Measurements from ENCODE around the gene TRIM9.

The TRIM9 gene

GRCh38 chr14:51139121-51139681, 44.3 kb upstream of the TRIM9 start:
- H3K9me2 ChIP-seq (replicated peaks; ENCODE audit: insufficient read depth, low read length): no peaks in the 10 kb centered on the region
- H3K9ac ChIP-seq (ENCODE audit: low read length): no peak overlapping the region
- no peak overlapping the region for H3K27ac ChIP-seq (ENCODE audit: low read length)
- no peaks in the 10 kb centered on the region for H3K79me2 ChIP-seq (ENCODE audit: low read length)
- H3K36me3 ChIP-seq (replicated peaks; ENCODE audit: insufficient read depth, low read length): no peaks in the 10 kb centered on the region
- no peak for DNase-seq
- no peak overlapping the region for H3K4me3 ChIP-seq (ENCODE audit: low read length)
- H3K9me3 ChIP-seq (replicated peaks; ENCODE audit: insufficient read depth, low read length): no peaks in the 10 kb centered on the region
- TF ChIP-seq CTCF (IDR thresholded peaks at IDR 0.05; ENCODE audit: low read length): no peak
- no peak for TF ChIP-seq EZH2 (optimal IDR thresholded peaks at IDR 0.05; ENCODE audit: low read depth, low read length)
- no peak for TF ChIP-seq EZH2phosphoT487 (IDR thresholded peaks at IDR 0.05; ENCODE audit: low read length)
- no peaks in the 10 kb centered on the region for H4K20me1 ChIP-seq (ENCODE audit: insufficient read depth, low read length)
- no peak overlapping the region for H3K4me2 ChIP-seq (ENCODE audit: low read depth, low read length)
- H3F3A ChIP-seq (ENCODE audit: insufficient read depth, low read length): no peaks in the 10 kb centered on the region
- no peak overlapping the region for H2AFZ ChIP-seq (ENCODE audit: low read length)
- H3K27me3 ChIP-seq (replicated peaks; ENCODE audit: insufficient read depth, low read length): no peaks in the 10 kb centered on the region
- H3K4me1 ChIP-seq (ENCODE audit: low read length): no peaks in the 10 kb centered on the region

- H3K4me2 ChIP-seq (ENCODE audit: low read depth, low read length): no peak overlapping the region
- no peaks in the 10 kb centered on the region for H3K36me3 ChIP-seq (replicated peaks; ENCODE audit: insufficient read depth, low read length)
- TF ChIP-seq EZH2 (optimal IDR thresholded peaks at IDR 0.05; ENCODE audit: low read depth, low read length): no peak
- no peak for TF ChIP-seq CTCF (IDR thresholded peaks at IDR 0.05; ENCODE audit: low read length)
- no peak for TF ChIP-seq EZH2phosphoT487 (IDR thresholded peaks at IDR 0.05; ENCODE audit: low read length)
- no peak for DNase-seq
- H3K27me3 ChIP-seq (replicated peaks; ENCODE audit: insufficient read depth, low read length): no peaks in the 10 kb centered on the region
- no peak overlapping the region for H3K27ac ChIP-seq (ENCODE audit: low read length)
- no peaks in the 10 kb centered on the region for H3K9me3 ChIP-seq (replicated peaks; ENCODE audit: insufficient read depth, low read length)
- H3K9ac ChIP-seq (ENCODE audit: low read length): no peak overlapping the region
- H3F3A ChIP-seq (ENCODE audit: insufficient read depth, low read length): no peaks in the 10 kb centered on the region
- H3K4me3 ChIP-seq (ENCODE audit: low read length): no peak overlapping the region
- no peaks in the 10 kb centered on the region for H3K79me2 ChIP-seq (ENCODE audit: low read length)
- H4K20me1 ChIP-seq (ENCODE audit: insufficient read depth, low read length): no peaks in the 10 kb centered on the region
- H3K4me1 ChIP-seq (ENCODE audit: low read length): no peaks in the 10 kb centered on the region
- H2AFZ ChIP-seq (ENCODE audit: low read length): no peak overlapping the region
- no peaks in the 10 kb centered on the region for H3K9me2 ChIP-seq (replicated peaks; ENCODE audit: insufficient read depth, low read length)
Measured at GRCh38 chr14:51138404-51139103, 43.6 kb upstream of the TRIM9 start.

GRCh38 chr14:51131516-51131915, 36.6 kb upstream of the TRIM9 start:
- no peak overlapping the region for H3K27ac ChIP-seq (ENCODE audit: low read length)
- no peak overlapping the region for H3K4me3 ChIP-seq (ENCODE audit: low read length)
- H3K4me2 ChIP-seq (ENCODE audit: low read depth, low read length): no peak overlapping the region
- no peaks in the 10 kb centered on the region for H3K79me2 ChIP-seq (ENCODE audit: low read length)
- H3K27me3 ChIP-seq (replicated peaks; ENCODE audit: insufficient read depth, low read length): no peaks in the 10 kb centered on the region
- H2AFZ ChIP-seq (ENCODE audit: low read length): no peak overlapping the region
- H3K9ac ChIP-seq (ENCODE audit: low read length): no peak overlapping the region
- no peaks in the 10 kb centered on the region for H3K9me3 ChIP-seq (replicated peaks; ENCODE audit: insufficient read depth, low read length)
- DNase-seq: no peak
- no peaks in the 10 kb centered on the region for H3K9me2 ChIP-seq (replicated peaks; ENCODE audit: insufficient read depth, low read length)
- no peaks in the 10 kb centered on the region for H3F3A ChIP-seq (ENCODE audit: insufficient read depth, low read length)
- no peaks in the 10 kb centered on the region for H4K20me1 ChIP-seq (ENCODE audit: insufficient read depth, low read length)
- H3K36me3 ChIP-seq (replicated peaks; ENCODE audit: insufficient read depth, low read length): no peaks in the 10 kb centered on the region
- TF ChIP-seq EZH2 (optimal IDR thresholded peaks at IDR 0.05; ENCODE audit: low read depth, low read length) (no peak), CTCF (IDR thresholded peaks at IDR 0.05; ENCODE audit: low read length) (no peak), EZH2phosphoT487 (IDR thresholded peaks at IDR 0.05; ENCODE audit: low read length) (no peak)
- H3K4me1 ChIP-seq (ENCODE audit: low read length): no peaks in the 10 kb centered on the region
